LHCN-M2 (cell line): ENCODE results near the gene KIFC3. TPM values are rescaled to one million over a fixed set of nuclear protein-coding genes. Genes with fewer than 3 reads are reported as not detected.

Source experiments
- DNase-seq: peaks from one replicate; pipeline ENCODE4 v3.0.0-alpha.2; 2012; ENCODE audit warnings: low read depth
- total RNA-seq: library from RNA; depleted of rRNA; stranded (reverse); fragments of >200 nt; gene quantifications from 2 replicates; pipeline ENCODE4 v1.2.3, GENCODE V29; 2014

KIFC3 gene
- total RNA-seq, 1 experiment from 2014 or later: 77.4 TPM

GRCh38 chr16:57766714-57767348, 35.5 kb downstream of the KIFC3 start:
- no peak for DNase-seq

GRCh38 chr16:57765160-57765728, 37.0 kb downstream of the KIFC3 start:
- no peak for DNase-seq

- peak; percentile 91 for DNase-seq
Observed at GRCh38 chr16:57764341-57765159, 37.7 kb downstream of the KIFC3 start.

- no peak for DNase-seq
Observed at GRCh38 chr16:57764006-57764340, 38.3 kb downstream of the KIFC3 start.

- DNase-seq: no peak
Observed at GRCh38 chr16:57763285-57764005, 38.8 kb downstream of the KIFC3 start.

- no peak for DNase-seq
Observed at GRCh38 chr16:57762365-57763040, 39.8 kb downstream of the KIFC3 start.

- no peak for DNase-seq
Observed at GRCh38 chr16:57761957-57762356, 40.3 kb downstream of the KIFC3 start.

- DNase-seq: no peak
Observed at GRCh38 chr16:57761301-57761700, 41.0 kb downstream of the KIFC3 start.

GRCh38 chr16:57760357-57761160, 41.7 kb downstream of the KIFC3 start:
- no peak for DNase-seq

GRCh38 chr16:57759541-57760356, 42.5 kb downstream of the KIFC3 start:
- DNase-seq: no peak

- DNase-seq: no peak
Observed at GRCh38 chr16:57759131-57759530, 43.2 kb downstream of the KIFC3 start.

- DNase-seq: no peak
Observed at GRCh38 chr16:57758331-57759117, 43.8 kb downstream of the KIFC3 start.

GRCh38 chr16:57757883-57758282, 44.4 kb downstream of the KIFC3 start:
- no peak for DNase-seq

GRCh38 chr16:57757326-57757786, 44.9 kb downstream of the KIFC3 start:
- peak; percentile 69 for DNase-seq

- no peak for DNase-seq
Observed at GRCh38 chr16:57756424-57757325, 45.6 kb downstream of the KIFC3 start.

GRCh38 chr16:57755726-57756423, 46.4 kb downstream of the KIFC3 start:
- no peak for DNase-seq

- no peak for DNase-seq
Observed at GRCh38 chr16:57755061-57755684, 47.1 kb downstream of the KIFC3 start.
